ENCODE data around the gene PXYLP1. TPM values are rescaled to one million over a fixed set of nuclear protein-coding genes. Genes with fewer than 3 reads are reported as not detected.

PXYLP1 gene
- total RNA-seq, 4 donors from 2014 or later = 0.46 to 13.1 (median 2.2) TPM

DNA sequence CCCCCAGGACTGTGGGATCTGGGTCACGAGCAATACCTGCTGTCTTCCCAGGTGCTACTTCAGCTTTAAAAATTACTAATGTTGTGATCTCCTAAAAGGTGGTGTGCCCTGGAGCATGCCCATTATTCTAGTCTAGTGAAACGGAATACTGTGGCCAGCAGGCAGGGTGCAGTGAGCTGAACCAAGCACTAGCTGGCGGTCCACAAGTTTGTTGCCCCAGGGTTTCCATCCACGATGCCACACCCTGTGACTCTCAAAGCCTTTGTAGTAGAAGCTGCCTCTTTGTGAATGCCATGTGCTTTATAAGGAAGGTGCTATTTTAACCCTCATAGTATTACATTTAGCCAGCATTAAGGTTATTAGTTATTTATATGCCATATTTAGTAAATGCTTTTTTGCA is 49.1 kb downstream of the PXYLP1 start:
- Histone ChIP-seq H3K9me3 (no peaks in the 10 kb centered on the region), H3K4me3 (no peak overlapping the region), H3K4me1 (no peaks in the 10 kb centered on the region), H3K36me3 (no peaks in the 10 kb centered on the region), H3K27ac (no peak overlapping the region), H3K27me3 (no peaks in the 10 kb centered on the region)
- intact Hi-C loops (cut with DNase I; ENCODE audit: low total_unique reads) (no loop called here), in situ Hi-C loops (cut with MboI; ENCODE audit: low sequenced_read_pairs in 4 of 4) (no loop called here)
- ATAC-seq (no peak), DNase-seq (no peak)
- TF ChIP-seq CTCF (IDR thresholded peaks at IDR 0.05 in 4 of 5, conservative IDR thresholded peaks at IDR 0.05 in 1 of 5) = no peak
- TF ChIP-seq POLR2A (IDR thresholded peaks at IDR 0.05) = no peak

DNA sequence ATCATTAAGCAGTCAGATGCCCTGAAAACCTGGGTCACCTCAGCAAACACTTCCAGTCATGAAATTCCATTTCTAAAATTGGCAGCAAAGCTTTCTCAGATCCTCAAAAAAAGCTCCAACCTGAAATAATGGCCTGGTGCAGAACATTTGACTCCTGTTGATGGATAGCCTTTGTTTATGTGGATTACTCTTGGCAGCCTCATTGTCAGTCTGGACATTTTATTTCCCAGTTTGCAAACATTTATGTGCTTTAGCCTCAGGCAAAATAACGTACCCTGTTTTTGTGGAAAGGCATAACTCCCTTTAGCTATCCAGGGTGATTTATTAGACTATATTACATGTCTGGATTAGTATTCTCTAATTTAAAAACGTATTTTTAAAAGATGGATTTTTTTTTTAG is 53.9 kb downstream of the PXYLP1 start:
- TF ChIP-seq CTCF (IDR thresholded peaks at IDR 0.05 in 4 of 5, conservative IDR thresholded peaks at IDR 0.05 in 1 of 5) = no peak
- TF ChIP-seq POLR2A (IDR thresholded peaks at IDR 0.05) = no peak
- Histone ChIP-seq H3K27me3 (no peaks in the 10 kb centered on the region), H3K27ac (no peak overlapping the region), H3K4me1 (no peaks in the 10 kb centered on the region), H3K9me3 (no peaks in the 10 kb centered on the region), H3K4me3 (no peak overlapping the region), H3K36me3 (no peaks in the 10 kb centered on the region)
- no peak for DNase-seq
- no peak for ATAC-seq
- intact Hi-C loops (cut with DNase I; ENCODE audit: low total_unique reads) = no loop called here
- in situ Hi-C loops (cut with MboI; ENCODE audit: low sequenced_read_pairs in 4 of 4) = no loop called here

GRCh38 chr3:141286856-141287255 is 55.2 kb downstream of the PXYLP1 start:
- no peaks in the 10 kb centered on the region for H3K27me3 ChIP-seq
- no peaks in the 10 kb centered on the region for H3K36me3 ChIP-seq
- no peak overlapping the region for H3K27ac ChIP-seq
- intact Hi-C loops (cut with DNase I; ENCODE audit: low total_unique reads) = no loop called here
- in situ Hi-C loops (cut with MboI; ENCODE audit: low sequenced_read_pairs in 4 of 4) = no loop called here
- no peak overlapping the region for H3K4me3 ChIP-seq
- no peaks in the 10 kb centered on the region for H3K9me3 ChIP-seq
- TF ChIP-seq POLR2A (IDR thresholded peaks at IDR 0.05) = no peak
- no peak for TF ChIP-seq CTCF (IDR thresholded peaks at IDR 0.05 in 4 of 5, conservative IDR thresholded peaks at IDR 0.05 in 1 of 5)
- peaks cover 0 to 4% of the 10 kb centered on the region in 2 donors for H3K4me1 ChIP-seq
- no peak for DNase-seq
- no peak for ATAC-seq

- in situ Hi-C loops (cut with MboI; ENCODE audit: low sequenced_read_pairs in 4 of 4) (no loop called here), intact Hi-C loops (cut with DNase I; ENCODE audit: low total_unique reads) (no loop called here)
- Histone ChIP-seq H3K4me1 (peaks cover 0 to 8% of the 10 kb centered on the region in 2 donors), H3K9me3 (no peaks in the 10 kb centered on the region), H3K27me3 (no peaks in the 10 kb centered on the region), H3K4me3 (no peak overlapping the region), H3K36me3 (no peaks in the 10 kb centered on the region), H3K27ac (no peak overlapping the region)
- TF ChIP-seq CTCF (IDR thresholded peaks at IDR 0.05 in 4 of 5, conservative IDR thresholded peaks at IDR 0.05 in 1 of 5) (no peak), POLR2A (IDR thresholded peaks at IDR 0.05) (no peak)
- no peak for ATAC-seq
- DNase-seq = no peak
Measured at GRCh38 chr3:141287326-141287725, 55.7 kb downstream of the PXYLP1 start.

GRCh38 chr3:141288336-141288990 is 56.8 kb downstream of the PXYLP1 start:
- in situ Hi-C loops (cut with MboI; ENCODE audit: low sequenced_read_pairs in 4 of 4) (no loop called here), intact Hi-C loops (cut with DNase I; ENCODE audit: low total_unique reads) (no loop called here)
- TF ChIP-seq POLR2A (IDR thresholded peaks at IDR 0.05) (no peak), CTCF (IDR thresholded peaks at IDR 0.05 in 4 of 5, conservative IDR thresholded peaks at IDR 0.05 in 1 of 5) (no peak)
- DNase-seq = no peak
- Histone ChIP-seq H3K27ac (no peak overlapping the region), H3K36me3 (no peaks in the 10 kb centered on the region), H3K9me3 (no peaks in the 10 kb centered on the region), H3K27me3 (no peaks in the 10 kb centered on the region), H3K4me3 (no peak overlapping the region), H3K4me1 (peaks cover 0 to 11% of the 10 kb centered on the region in 2 donors)
- no peak for ATAC-seq
